22Rv1 (cell line): ENCODE results near the gene CBX5.
"Not testable (repeated sequence)": the region's sequence is repeated elsewhere in the genome, so short reads cannot be mapped to it uniquely, and the experiment has no call there.

Source experiments
- CTCF ChIP-seq: fragments of 450-650 bp; IDR thresholded peaks from 2 replicates; pipeline ENCODE4 v1.5.1; 2017; ENCODE audit warnings: mild to moderate bottlenecking
- ZFX ChIP-seq: fragments of 450-650 bp; IDR thresholded peaks from 2 replicates; pipeline ENCODE4 v1.6.1; 2017; ENCODE audit warnings: antibody characterized with exemption, borderline replicate concordance

GRCh38 chr12:54281261-54281638 is 1.3 kb upstream of the CBX5 start:
- not testable (repeated sequence) for TF ChIP-seq CTCF, ZFX
